CD4-positive, alpha-beta T cell treated with Interleukin-6 for 4 hours (primary cell): ENCODE measurements around the gene PPP6R2.
"Not testable (repeated sequence)": the region's sequence is repeated elsewhere in the genome, so short reads cannot be mapped to it uniquely, and the experiment has no call there.

ENCODE experiments used
- DNase-seq: peaks from one replicate; pipeline ENCODE4 v3.0.0-alpha.2; 2020; ENCODE audit warnings: mixed read lengths

Gene PPP6R2

DNA sequence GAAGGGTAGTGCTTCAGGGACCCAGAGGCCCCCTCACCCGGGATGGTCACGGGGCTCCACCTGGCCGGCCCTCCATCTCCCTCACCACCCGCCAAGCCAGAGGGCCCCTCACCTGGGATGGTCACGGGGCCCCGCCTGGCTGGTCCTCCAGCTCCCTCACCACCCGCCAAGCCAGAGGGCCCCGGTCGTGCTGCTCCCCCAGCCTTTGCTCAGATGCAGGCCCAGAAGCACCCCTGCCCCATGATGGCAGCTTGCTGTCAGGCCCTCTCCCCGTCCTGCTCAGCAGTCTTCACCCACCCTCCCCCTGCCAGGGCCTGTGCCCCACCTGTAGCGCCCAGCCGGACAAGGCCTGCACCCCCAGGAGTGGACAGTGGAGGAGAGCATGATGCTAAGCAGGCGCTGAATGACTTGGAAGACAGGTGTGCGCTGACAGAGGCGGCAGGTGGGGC lies 23.6 kb upstream of the PPP6R2 start:
- DNase-seq, result no peak

DNA sequence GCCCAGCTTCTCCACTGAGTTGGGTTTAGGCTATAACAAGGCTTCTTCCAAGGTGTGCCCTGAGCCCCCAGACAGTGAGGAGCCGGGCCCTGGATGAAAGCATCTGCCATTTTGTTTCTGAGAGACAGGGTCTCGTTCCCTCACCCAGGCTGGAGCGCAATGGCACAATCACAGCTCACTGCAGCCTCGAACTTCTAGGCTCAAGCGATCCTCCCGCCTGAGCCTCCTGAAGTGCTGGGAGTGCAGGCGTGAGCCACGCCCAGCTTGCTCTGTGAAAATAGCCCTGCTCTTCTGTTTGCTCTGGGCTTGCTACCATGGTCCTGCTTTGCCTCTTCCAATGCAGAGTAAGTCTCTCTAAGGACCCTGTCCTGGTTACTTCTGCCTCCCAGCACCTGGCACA lies 23.0 kb upstream of the PPP6R2 start:
- DNase-seq, result no peak

DNA sequence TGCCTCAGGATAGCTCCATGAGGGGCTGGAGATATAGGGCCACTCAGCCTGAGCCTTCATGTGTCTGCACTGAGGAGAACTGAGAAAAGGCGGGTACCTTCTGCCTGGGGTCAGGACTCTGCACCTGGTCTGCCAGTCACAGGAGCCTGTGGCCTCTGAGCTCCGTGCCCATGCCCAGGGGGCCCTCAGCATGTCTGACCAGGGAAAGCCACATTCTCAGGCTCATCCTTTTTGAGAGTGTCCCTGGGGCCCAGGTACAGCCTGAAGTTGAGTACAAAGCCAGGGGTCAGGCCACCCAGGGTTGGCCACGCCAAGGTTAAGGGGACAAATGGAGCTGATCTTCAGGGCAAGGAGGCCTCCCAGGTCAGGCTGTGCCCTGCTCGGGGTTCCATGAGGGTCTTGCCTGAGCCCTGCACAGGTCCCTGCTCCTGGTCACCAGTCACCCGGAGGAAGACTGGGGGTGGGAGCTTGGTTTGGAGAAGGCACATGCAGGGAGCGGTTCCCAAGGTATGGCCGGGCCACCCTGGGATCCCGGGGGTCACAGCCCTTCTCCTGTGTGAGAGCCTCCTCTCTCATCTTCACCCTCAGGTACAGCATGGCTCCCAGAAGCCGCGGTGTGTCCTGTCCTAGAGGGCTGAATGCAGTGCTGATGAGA lies 22.3 kb upstream of the PPP6R2 start:
- DNase-seq, result no peak

- not testable (repeated sequence) for DNase-seq
These were observed 20.6 kb upstream of the PPP6R2 start for GRCh38 chr22:50322382-50323104.

- DNase-seq, result no peak
These were observed 19.2 kb upstream of the PPP6R2 start for GRCh38 chr22:50323900-50324299.

DNA sequence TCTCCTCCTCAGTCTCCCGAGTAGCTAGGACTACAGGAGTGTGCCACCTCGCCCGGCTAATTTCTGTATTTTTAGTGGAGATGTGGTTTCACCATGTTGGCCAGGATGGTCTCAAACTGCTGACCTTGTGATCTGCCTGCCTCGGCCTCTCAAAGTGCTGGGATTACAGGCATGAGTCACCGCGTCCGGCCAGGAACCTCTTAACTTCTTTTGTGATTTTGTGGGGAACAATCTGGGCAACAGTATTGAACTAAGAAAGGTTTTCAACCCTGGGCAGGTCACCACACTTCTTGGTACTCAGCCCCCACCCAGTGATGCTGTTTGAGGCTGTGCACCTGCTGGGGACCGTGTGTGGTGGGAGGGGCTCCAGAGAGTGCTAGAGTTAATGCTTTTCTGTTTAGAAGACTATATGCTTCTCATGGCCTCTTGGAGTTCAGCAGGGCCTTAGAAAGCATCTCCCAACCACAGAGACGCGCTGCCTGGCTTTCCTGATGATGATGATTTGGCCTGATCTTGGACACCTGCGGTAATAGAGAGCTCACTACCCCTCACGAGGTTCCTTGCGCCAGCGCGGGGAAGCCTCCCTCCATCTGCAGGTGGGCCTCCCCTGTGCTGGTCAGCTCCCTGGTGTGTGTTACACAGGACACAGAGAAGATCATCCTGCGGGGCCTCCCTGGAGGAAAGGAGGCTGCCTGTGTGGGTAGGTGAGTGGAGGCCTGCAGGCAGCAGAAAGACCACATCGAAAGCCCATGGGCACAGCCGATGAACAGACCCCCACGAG lies 17.5 kb upstream of the PPP6R2 start:
- no peak for DNase-seq

- no peak for DNase-seq
These were observed 16.7 kb upstream of the PPP6R2 start for GRCh38 chr22:50326225-50326955.

- peak; percentile 80 for DNase-seq
These were observed 16.0 kb upstream of the PPP6R2 start, which contains the start of gene DENND6B for GRCh38 chr22:50326956-50327710. DENND6B (minus strand) TSS chr22:50327012; CDS start chr22:50326988, 24 bp downstream.

DNA sequence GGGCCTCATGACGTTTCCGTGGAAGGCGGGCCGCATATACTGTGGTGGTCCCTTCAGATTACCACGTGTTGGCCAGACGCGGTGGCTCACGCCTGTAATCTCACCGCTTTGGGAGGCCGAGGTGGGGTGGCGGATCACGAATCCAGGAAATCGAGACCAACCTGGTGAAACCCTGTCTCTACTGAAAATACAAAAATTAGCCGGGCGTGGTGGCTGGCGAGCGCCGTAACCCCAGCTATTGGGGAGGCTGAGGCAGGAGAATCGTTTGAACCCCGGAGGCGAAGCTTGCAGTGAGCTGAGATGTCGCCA lies 15.5 kb upstream of the PPP6R2 start:
- DNase-seq, result no peak

DNA sequence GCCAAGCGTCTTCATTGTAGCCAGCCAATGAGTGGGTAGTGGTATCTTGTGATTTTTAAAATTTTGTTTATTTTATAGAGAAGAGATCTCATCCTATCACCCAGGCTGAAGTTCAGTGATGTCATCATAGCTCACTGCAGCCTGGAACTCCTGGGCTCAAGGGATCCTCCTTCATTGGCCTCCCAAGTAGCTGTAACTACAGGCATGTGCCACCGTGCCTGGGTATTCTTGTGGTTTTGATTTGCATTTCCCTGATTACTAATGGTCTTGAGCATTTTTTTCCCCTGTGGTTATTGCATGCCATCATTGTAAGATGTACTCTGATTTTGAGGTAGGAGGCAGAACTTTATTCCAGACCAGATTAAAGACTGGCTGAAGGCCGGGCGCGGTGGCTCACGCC lies 13.9 kb upstream of the PPP6R2 start:
- no peak for DNase-seq

DNA sequence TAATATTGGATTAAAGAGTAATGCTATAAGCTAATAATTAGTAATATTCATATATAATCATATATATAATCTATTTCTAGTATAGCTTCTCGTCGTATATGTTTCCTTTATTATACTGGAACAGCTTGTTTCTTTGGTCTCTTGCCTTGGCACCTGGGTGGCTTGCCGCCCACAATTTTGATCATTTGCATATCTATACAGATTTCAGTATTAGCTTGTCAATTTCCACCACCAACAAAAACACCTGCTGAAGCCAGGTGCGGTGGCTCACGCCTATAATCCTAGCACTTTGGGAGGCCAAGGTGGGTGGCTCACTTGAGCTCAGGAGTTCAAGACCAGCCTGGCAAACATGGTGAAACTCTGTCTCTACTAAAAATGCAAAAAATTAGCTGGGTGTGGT lies 8.7 kb upstream of the PPP6R2 start:
- DNase-seq, result not testable (repeated sequence)

- DNase-seq, result no peak
These were observed 5.7 kb upstream of the PPP6R2 start for GRCh38 chr22:50337262-50338041.

- no peak for DNase-seq
These were observed 5.0 kb upstream of the PPP6R2 start for GRCh38 chr22:50338042-50338573.

- no peak for DNase-seq
These were observed 4.2 kb upstream of the PPP6R2 start for GRCh38 chr22:50338860-50339462.

DNA sequence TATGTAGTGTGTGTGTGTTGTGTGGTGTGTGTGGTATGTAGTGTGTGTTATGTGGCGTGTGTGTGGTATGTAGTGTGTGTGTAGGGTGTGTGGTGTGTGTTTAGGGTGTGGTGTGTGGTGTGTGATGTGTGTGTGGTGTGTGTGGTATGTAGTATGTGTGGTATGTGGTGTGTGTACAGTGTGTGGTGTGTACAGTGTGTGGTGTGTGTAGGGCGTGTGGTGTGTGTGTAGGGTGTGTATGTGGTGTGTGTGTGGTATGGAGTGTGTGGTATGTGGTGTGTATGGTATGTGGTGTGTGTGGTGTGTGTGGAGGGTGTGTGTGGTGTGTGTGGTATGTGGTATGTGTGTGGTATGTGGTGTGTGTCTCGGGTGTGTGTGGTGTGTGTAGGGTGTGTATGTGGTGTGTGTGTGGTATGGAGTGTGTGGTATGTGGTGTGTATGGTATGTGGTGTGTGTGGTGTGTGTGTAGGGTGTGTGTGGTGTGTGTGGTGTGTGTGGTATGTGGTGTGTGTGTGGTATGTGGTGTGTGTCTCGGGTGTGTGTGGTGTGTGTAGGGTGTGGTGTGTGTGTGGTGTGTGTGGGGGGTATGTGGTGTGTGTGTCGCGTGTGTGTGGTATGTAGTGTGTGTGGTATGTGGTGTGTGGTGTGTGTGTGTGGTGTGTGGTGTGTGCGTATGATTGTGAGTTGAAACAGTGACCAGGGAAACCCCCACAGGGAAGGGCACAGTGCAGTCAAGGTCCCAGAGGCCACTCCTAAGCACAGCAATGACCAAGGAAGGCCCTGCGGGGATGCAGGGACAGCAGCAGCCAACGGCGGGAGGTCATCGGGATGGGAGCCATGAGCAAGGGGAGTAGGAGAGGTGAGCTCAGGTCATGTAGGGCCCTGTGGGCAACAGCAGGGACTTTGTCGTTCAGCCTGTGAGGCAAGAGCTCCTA lies 2.9 kb upstream of the PPP6R2 start:
- DNase-seq, result no peak

DNA sequence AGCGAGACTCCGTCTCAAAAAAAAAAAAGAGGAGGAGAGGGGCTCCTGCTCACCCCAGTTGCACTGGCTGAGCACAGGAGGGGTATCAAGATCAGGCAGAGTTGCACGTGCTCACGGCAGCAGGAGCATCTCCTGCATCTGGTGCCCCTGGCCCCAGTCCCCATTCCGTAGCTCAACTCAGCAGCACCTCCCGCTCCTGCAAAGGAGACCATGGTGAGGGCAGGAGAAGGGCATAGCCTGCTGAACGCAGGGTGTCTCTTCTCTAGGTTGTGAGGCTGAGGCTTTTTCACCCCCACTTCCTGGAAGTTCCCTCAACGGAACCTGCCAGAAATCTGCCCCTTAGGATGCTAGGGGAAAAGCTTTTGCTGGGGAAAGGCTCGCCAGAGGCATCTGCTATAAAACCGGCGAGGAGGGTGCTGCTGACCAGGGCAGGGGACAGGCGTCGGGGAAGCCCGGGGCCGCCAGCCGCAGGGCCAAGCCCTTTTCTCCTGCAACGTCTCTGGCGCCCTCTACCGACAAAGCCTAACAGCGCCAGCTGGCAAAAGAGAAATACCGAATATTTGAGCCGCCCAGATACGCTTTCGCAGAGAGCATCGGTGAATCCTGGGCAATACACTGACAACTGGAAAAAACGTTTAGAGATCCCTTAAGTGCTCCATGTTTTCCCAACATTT lies 1.0 kb upstream of the PPP6R2 start:
- peak; percentile 93 for DNase-seq

- no peak for DNase-seq
These were observed 411 bp downstream of the PPP6R2 start for GRCh38 chr22:50343541-50343935.

DNA sequence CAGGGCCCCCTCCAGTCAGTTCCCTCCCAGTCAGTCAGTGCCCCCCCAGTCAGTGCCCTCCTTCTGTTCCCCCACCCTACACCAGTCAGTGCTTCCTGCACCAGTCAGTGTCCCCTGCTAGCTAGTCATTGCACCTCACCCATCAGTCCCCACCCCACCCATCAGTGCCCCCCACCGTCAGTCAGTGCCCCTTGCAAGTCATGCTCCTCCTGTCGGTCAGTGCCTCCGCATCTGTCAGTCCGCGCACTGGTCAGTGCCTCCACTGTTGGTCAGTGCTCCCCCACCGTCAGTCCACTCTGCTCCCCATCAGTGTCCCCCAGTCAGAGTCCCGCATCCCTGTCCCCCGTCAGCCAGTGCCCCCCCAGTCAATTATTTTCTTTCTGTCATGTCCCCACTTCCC lies 3.3 kb downstream of the PPP6R2 start:
- no peak for DNase-seq

DNA sequence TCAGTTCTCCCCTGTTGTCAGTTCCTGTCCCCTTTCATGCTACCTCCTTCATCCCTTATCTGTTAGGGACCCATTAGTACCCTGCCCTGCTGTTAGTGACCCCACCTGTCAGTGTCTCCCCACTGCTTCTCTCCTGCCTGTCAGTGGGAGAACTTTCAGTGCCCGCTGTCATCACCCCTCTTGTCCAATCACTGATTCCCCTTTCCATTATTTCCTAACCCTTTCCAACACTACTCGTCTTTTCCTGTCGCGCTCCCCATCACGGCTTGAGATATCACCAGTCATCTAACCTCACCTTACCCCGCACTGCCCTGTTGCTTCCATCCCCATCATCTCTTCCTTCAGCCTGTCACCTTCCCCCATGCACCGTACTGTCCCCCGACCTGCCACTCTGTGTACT lies 4.0 kb downstream of the PPP6R2 start:
- DNase-seq, result no peak
